Measurements from ENCODE around the gene CRADD.

Gene CRADD

GRCh38 chr12:93673084-93673483 is 4.1 kb upstream of the CRADD start:
- Histone ChIP-seq H3K4me3 (ENCODE audit: low read depth in 1 of 2, low read length in 2 of 2) (no peak overlapping the region), H3K27ac (ENCODE audit: low read length) (no peak overlapping the region), H3K9me3 (ENCODE audit: control insufficient read depth in 1 of 2, low read length in 2 of 2) (no peaks in the 10 kb centered on the region), H3K36me3 (ENCODE audit: control insufficient read depth in 1 of 2, insufficient read depth in 2 of 2, low read length in 2 of 2) (no peaks in the 10 kb centered on the region), H3K27me3 (ENCODE audit: low read depth, low read length) (no peaks in the 10 kb centered on the region), H3K4me1 (ENCODE audit: control insufficient read depth in 1 of 2, insufficient read depth in 2 of 2, low read length in 2 of 2) (peaks cover 1 to 7% of the 10 kb centered on the region in 2 donors)

GRCh38 chr12:93674386-93674785 is 2.8 kb upstream of the CRADD start:
- H3K36me3 ChIP-seq (ENCODE audit: control insufficient read depth in 1 of 2, insufficient read depth in 2 of 2, low read length in 2 of 2) = no peaks in the 10 kb centered on the region
- H3K9me3 ChIP-seq (ENCODE audit: control insufficient read depth in 1 of 2, low read length in 2 of 2) = no peaks in the 10 kb centered on the region
- no peaks in the 10 kb centered on the region for H3K27me3 ChIP-seq (ENCODE audit: low read depth, low read length)
- H3K27ac ChIP-seq (ENCODE audit: low read length) = no peak overlapping the region
- H3K4me3 ChIP-seq (ENCODE audit: low read depth in 1 of 2, low read length in 2 of 2) = no peak overlapping the region
- peaks cover 7 to 12% of the 10 kb centered on the region in 2 donors for H3K4me1 ChIP-seq (ENCODE audit: control insufficient read depth in 1 of 2, insufficient read depth in 2 of 2, low read length in 2 of 2)

- Histone ChIP-seq H3K9me3 (ENCODE audit: control insufficient read depth in 1 of 2, low read length in 2 of 2) (no peaks in the 10 kb centered on the region), H3K4me1 (ENCODE audit: control insufficient read depth in 1 of 2, insufficient read depth in 2 of 2, low read length in 2 of 2) (peaks cover 10 to 15% of the 10 kb centered on the region in 2 donors), H3K36me3 (ENCODE audit: control insufficient read depth in 1 of 2, insufficient read depth in 2 of 2, low read length in 2 of 2) (no peaks in the 10 kb centered on the region), H3K27me3 (ENCODE audit: low read depth, low read length) (no peaks in the 10 kb centered on the region), H3K4me3 (ENCODE audit: low read depth in 1 of 2, low read length in 2 of 2) (peak overlapping the region; percentile 64 to 78), H3K27ac (ENCODE audit: low read length) (peak overlapping the region; percentile 95)
Observed at GRCh38 chr12:93676408-93677194, 574 bp upstream of the CRADD start.

GRCh38 chr12:93678779-93679178 is 1.6 kb downstream of the CRADD start:
- Histone ChIP-seq H3K9me3 (ENCODE audit: control insufficient read depth in 1 of 2, low read length in 2 of 2) (no peaks in the 10 kb centered on the region), H3K27me3 (ENCODE audit: low read depth, low read length) (no peaks in the 10 kb centered on the region), H3K36me3 (ENCODE audit: control insufficient read depth in 1 of 2, insufficient read depth in 2 of 2, low read length in 2 of 2) (no peaks in the 10 kb centered on the region), H3K4me1 (ENCODE audit: control insufficient read depth in 1 of 2, insufficient read depth in 2 of 2, low read length in 2 of 2) (peaks cover 10 to 15% of the 10 kb centered on the region in 2 donors), H3K4me3 (ENCODE audit: low read depth in 1 of 2, low read length in 2 of 2) (peak overlapping the region in 1 of 2 donors; percentile 64), H3K27ac (ENCODE audit: low read length) (no peak overlapping the region)

- H3K27ac ChIP-seq (ENCODE audit: low read length) = no peak overlapping the region
- no peaks in the 10 kb centered on the region for H3K9me3 ChIP-seq (ENCODE audit: control insufficient read depth in 1 of 2, low read length in 2 of 2)
- no peaks in the 10 kb centered on the region for H3K36me3 ChIP-seq (ENCODE audit: control insufficient read depth in 1 of 2, insufficient read depth in 2 of 2, low read length in 2 of 2)
- no peak overlapping the region for H3K4me3 ChIP-seq (ENCODE audit: low read depth in 1 of 2, low read length in 2 of 2)
- H3K27me3 ChIP-seq (ENCODE audit: low read depth, low read length) = no peaks in the 10 kb centered on the region
- peaks cover 10 to 15% of the 10 kb centered on the region in 2 donors for H3K4me1 ChIP-seq (ENCODE audit: control insufficient read depth in 1 of 2, insufficient read depth in 2 of 2, low read length in 2 of 2)
Observed at GRCh38 chr12:93679308-93679925, 2.2 kb downstream of the CRADD start.

GRCh38 chr12:93680006-93680405 is 2.8 kb downstream of the CRADD start:
- Histone ChIP-seq H3K4me3 (ENCODE audit: low read depth in 1 of 2, low read length in 2 of 2) (no peak overlapping the region), H3K36me3 (ENCODE audit: control insufficient read depth in 1 of 2, insufficient read depth in 2 of 2, low read length in 2 of 2) (no peaks in the 10 kb centered on the region), H3K4me1 (ENCODE audit: control insufficient read depth in 1 of 2, insufficient read depth in 2 of 2, low read length in 2 of 2) (peaks cover 10 to 15% of the 10 kb centered on the region in 2 donors), H3K9me3 (ENCODE audit: control insufficient read depth in 1 of 2, low read length in 2 of 2) (no peaks in the 10 kb centered on the region), H3K27me3 (ENCODE audit: low read depth, low read length) (no peaks in the 10 kb centered on the region), H3K27ac (ENCODE audit: low read length) (no peak overlapping the region)

- H3K36me3 ChIP-seq (ENCODE audit: control insufficient read depth in 1 of 2, insufficient read depth in 2 of 2, low read length in 2 of 2) = peaks cover 0 to 4% of the 10 kb centered on the region in 2 donors
- H3K27ac ChIP-seq (ENCODE audit: low read length) = no peak overlapping the region
- no peaks in the 10 kb centered on the region for H3K9me3 ChIP-seq (ENCODE audit: control insufficient read depth in 1 of 2, low read length in 2 of 2)
- H3K4me1 ChIP-seq (ENCODE audit: control insufficient read depth in 1 of 2, insufficient read depth in 2 of 2, low read length in 2 of 2) = peaks cover 3 to 15% of the 10 kb centered on the region in 2 donors
- H3K27me3 ChIP-seq (ENCODE audit: low read depth, low read length) = no peaks in the 10 kb centered on the region
- H3K4me3 ChIP-seq (ENCODE audit: low read depth in 1 of 2, low read length in 2 of 2) = no peak overlapping the region
Observed at GRCh38 chr12:93682846-93683261, 5.7 kb downstream of the CRADD start.

GRCh38 chr12:93683410-93683809 is 6.2 kb downstream of the CRADD start:
- Histone ChIP-seq H3K4me1 (ENCODE audit: control insufficient read depth in 1 of 2, insufficient read depth in 2 of 2, low read length in 2 of 2) (peaks cover 3 to 11% of the 10 kb centered on the region in 2 donors), H3K27ac (ENCODE audit: low read length) (no peak overlapping the region), H3K27me3 (ENCODE audit: low read depth, low read length) (no peaks in the 10 kb centered on the region), H3K9me3 (ENCODE audit: control insufficient read depth in 1 of 2, low read length in 2 of 2) (no peaks in the 10 kb centered on the region), H3K36me3 (ENCODE audit: control insufficient read depth in 1 of 2, insufficient read depth in 2 of 2, low read length in 2 of 2) (peaks cover 0 to 4% of the 10 kb centered on the region in 2 donors), H3K4me3 (ENCODE audit: low read depth in 1 of 2, low read length in 2 of 2) (no peak overlapping the region)

GRCh38 chr12:93684716-93685115 is 7.5 kb downstream of the CRADD start:
- H3K27ac ChIP-seq (ENCODE audit: low read length) = no peak overlapping the region
- H3K4me1 ChIP-seq (ENCODE audit: control insufficient read depth in 1 of 2, insufficient read depth in 2 of 2, low read length in 2 of 2) = peaks cover 2 to 6% of the 10 kb centered on the region in 2 donors
- H3K9me3 ChIP-seq (ENCODE audit: control insufficient read depth in 1 of 2, low read length in 2 of 2) = no peaks in the 10 kb centered on the region
- H3K27me3 ChIP-seq (ENCODE audit: low read depth, low read length) = no peaks in the 10 kb centered on the region
- H3K36me3 ChIP-seq (ENCODE audit: control insufficient read depth in 1 of 2, insufficient read depth in 2 of 2, low read length in 2 of 2) = peaks cover 0 to 4% of the 10 kb centered on the region in 2 donors
- H3K4me3 ChIP-seq (ENCODE audit: low read depth in 1 of 2, low read length in 2 of 2) = no peak overlapping the region

GRCh38 chr12:93686572-93687356 is 9.6 kb downstream of the CRADD start:
- Histone ChIP-seq H3K36me3 (ENCODE audit: control insufficient read depth in 1 of 2, insufficient read depth in 2 of 2, low read length in 2 of 2) (peaks cover 0 to 4% of the 10 kb centered on the region in 2 donors), H3K27ac (ENCODE audit: low read length) (no peak overlapping the region), H3K9me3 (ENCODE audit: control insufficient read depth in 1 of 2, low read length in 2 of 2) (no peaks in the 10 kb centered on the region), H3K4me1 (ENCODE audit: control insufficient read depth in 1 of 2, insufficient read depth in 2 of 2, low read length in 2 of 2) (peaks cover 0 to 6% of the 10 kb centered on the region in 2 donors), H3K27me3 (ENCODE audit: low read depth, low read length) (no peaks in the 10 kb centered on the region), H3K4me3 (ENCODE audit: low read depth in 1 of 2, low read length in 2 of 2) (no peak overlapping the region)

Measured in muscle layer of duodenum (tissue), 2 donors.